GM12865 (cell line): ENCODE data around the gene RAG1.

Experiments
- DNase-seq: peaks from one replicate; pipeline ENCODE4 v3.0.0; 2010; ENCODE audit warnings: low read depth
- H3K4me3 ChIP-seq: 2 replicates; pipeline ENCODE4 v1.5.1; 2011; ENCODE audit warnings: mild to moderate bottlenecking, low read depth, low read length, control low read depth
- TF ChIP-seq, protein P1 (sequence below): IDR thresholded peaks from 2 replicates; pipeline ENCODE4 v1.5.1; 2011; ENCODE audit warnings: low read length, control low read depth, low read depth, inconsistent platforms; ENCODE audit not compliant: insufficient read depth; ENCODE audit errors: missing control alignments

RAG1 gene

DNA sequence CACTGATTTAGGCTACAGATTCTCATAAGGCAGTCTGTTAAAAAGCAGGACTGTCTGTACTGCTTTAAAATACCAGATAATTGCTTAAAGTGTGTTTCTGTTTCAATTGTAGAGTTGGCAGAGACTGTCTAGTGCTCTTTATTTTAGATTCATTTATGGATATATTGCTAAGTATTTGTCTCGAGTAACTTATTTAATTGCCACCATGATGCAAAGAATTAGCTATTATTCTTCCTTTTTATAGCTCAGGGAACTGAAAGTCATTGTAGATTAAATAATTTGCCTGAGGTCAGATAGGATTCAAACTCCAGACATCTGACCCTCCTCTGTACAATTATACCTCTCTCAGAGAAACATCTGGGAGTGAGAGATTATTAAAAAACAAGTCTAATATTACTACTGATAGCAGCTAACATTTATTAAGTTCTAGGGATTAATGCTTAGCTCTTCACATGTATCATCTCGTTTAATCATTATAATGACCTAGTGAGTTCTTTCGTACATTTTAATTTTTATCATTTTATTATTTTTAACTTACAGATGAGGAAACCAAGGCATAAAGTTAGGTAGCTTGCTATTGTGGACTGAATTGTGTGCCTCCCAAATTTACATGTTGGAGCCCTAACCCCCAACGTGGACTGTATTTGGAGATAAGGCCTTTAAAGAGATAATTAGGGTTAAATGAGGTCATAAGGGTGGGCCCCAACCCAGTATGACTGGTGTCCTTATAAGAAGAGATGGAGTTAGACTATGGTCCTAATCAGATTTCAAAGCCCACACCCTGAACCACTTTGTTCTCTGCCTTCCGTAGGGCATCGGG is 49.9 kb downstream of the RAG1 start:
- H3K4me3 ChIP-seq, result no peak overlapping the region
- DNase-seq, result no peak
- TF ChIP-seq, protein P1, sequence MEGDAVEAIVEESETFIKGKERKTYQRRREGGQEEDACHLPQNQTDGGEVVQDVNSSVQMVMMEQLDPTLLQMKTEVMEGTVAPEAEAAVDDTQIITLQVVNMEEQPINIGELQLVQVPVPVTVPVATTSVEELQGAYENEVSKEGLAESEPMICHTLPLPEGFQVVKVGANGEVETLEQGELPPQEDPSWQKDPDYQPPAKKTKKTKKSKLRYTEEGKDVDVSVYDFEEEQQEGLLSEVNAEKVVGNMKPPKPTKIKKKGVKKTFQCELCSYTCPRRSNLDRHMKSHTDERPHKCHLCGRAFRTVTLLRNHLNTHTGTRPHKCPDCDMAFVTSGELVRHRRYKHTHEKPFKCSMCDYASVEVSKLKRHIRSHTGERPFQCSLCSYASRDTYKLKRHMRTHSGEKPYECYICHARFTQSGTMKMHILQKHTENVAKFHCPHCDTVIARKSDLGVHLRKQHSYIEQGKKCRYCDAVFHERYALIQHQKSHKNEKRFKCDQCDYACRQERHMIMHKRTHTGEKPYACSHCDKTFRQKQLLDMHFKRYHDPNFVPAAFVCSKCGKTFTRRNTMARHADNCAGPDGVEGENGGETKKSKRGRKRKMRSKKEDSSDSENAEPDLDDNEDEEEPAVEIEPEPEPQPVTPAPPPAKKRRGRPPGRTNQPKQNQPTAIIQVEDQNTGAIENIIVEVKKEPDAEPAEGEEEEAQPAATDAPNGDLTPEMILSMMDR, result no peak

DNA sequence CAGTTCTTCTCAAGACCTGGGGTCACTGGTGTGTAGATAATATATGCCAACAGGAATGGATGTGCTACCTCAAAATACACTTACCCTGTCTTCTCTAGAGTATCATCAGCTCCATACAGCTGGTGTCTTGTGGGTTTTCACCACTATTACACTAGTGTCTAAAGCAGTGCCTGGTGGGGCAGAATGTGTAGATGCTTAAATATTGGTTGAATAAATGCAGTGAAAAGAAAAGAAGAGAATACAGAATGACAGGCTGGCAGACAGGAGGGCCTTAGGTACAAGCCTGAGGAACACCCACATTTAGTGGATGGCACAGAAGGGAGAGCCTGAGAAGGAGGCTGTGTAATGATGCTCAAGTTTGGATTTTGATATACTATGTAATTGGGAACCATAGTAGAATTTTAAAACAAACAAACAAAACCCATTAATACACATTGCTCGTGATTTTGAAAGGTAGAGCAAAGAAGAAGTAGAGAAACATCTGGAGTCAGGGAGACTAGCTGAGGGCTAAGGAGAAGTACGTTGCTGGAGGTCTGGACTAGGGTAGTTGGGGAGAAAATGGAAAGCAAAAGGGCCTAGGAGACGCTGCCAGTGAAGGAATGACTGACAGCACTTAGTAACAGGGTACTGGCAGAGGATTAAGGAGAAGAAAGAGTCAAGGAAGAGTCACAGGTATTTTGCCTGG is 50.7 kb downstream of the RAG1 start:
- TF ChIP-seq, protein P1, result no peak
- DNase-seq, result no peak
- H3K4me3 ChIP-seq, result no peak overlapping the region

DNA sequence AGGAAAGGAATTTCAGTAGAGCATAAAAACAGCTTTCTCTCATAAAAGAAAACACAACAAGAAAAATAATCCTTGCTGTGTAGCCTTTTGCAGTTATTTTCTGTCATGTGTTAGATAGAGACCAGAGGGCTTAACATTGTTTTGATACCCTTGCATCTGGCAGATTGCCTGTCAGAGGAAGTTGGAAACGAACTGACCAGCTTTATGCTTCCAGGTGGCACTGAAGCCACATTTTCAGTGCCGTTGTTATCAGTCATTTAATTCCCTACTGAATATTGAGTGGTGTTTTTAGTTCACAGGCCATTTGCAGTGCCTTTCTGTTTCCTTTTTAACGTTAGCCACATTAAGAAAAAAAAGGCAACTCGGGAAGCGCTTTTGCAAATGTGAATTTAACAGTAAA is 51.7 kb downstream of the RAG1 start:
- DNase-seq, result peak; percentile 22
- TF ChIP-seq, protein P1, result no peak
- no peak overlapping the region for H3K4me3 ChIP-seq

DNA sequence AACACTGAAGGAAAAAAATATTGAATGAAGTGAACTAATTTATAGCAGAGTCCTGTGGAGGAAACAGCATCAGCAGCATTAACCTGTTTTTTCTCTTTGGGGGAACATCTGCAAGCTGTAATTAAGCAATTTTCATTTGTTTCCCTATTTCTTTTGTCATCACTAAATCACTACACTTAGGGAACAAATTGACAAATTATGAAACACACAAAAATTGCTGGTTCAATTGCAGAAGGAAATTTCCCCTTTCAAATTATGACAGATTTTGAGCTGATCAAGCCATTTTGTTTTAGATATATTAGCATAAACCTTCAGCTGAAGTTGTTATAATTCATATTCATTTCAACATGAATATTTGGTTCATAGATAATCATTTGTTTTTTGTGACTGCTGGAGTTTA is 52.4 kb downstream of the RAG1 start:
- no peak for DNase-seq
- TF ChIP-seq, protein P1, result no peak
- H3K4me3 ChIP-seq, result no peak overlapping the region

DNA sequence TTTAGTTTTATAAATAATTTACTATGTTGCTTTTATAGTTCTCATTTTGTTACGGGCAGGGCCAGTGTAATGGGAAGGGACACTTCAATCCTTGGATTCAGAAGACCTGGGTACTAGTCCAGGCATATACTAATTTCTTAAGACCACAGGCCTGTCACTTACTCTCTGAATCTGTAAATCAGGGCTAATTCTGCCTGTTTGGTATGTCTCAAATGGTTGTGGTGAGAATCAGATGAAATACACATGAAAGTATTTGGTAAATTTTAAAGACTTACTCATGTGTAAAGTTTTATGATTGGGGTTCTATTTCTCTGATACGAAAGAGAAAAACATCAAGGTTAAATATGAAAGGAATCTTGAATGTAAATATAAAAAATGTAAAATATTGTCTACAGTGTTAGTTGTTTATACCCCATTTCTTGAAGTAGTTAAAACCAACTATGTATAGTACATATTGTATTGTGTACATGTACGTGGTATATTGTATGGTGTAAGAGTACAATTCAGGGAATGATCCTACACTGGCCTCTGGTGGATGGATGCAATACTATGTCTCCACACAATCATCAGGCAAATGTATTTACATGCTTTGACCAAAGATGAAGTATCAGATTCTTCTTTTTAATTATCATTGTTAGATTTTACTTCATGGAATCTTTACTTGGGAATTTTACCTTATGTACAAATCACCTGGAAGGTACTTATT is 54.8 kb downstream of the RAG1 start:
- TF ChIP-seq, protein P1, result peak; percentile 51
- H3K4me3 ChIP-seq, result no peak overlapping the region
- DNase-seq, result peak; percentile 47

DNA sequence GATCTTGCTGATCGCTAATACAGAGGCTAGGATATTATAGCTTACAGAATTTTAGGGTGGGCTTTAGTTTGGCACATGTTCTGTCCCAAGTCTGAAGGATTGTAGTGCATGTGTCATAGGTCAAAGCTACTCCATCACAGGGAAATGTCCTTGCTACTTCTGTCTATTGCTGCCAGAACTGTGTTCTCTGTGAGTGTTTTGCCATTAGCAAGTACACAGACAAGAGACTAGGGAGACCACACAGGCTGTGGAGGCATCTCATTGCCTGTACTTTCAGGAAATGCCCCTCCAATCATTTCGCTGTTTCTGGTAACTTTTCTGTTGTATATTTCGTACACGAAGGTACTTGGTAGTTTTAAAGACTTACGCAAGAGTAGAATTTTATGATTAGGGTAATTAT is 55.7 kb downstream of the RAG1 start:
- TF ChIP-seq, protein P1, result no peak
- H3K4me3 ChIP-seq, result no peak overlapping the region
- DNase-seq, result no peak
